NCI-H510A treated with DMSO at 0.1 percent for 48 hours (cell line): Measurements from ENCODE around the gene MBNL2.

Experiments
- DNase-seq: peaks from one replicate; lab custom pipeline; 2025; lab: John Stamatoyannopoulos, UW

MBNL2 gene

DNA sequence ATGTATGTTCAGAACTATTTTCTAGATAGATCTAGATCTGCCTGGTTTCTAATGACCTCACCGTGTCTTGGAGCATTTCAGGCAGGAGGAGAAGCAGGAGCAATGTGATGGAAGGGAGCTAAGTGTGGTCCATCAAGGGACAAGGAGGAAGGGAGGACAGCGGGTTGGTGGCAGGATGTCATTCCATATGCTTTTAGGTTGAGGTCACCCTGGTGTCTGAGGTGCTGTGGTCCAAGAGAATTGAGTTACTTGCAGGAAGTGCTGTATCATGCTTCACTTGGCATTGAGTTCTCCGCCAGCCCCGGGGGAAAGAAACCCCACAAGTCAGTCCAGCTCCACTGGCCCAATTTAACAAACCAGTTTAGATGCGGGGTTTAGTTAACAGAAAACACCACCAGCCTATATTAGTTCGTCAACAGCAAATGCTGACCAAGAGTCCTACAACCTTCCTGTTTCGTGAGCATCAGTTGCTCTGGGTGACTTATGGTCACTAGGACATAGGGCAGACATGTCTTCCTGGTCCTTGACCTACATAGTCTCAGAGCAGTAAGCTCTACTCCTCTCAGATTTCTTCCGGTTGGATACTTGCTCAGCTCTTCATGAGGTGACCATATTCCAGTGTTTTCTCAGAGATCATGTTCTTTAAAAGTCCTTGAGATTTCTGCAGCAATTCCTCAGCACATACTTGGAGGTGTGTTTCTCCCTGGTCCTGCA, 79.4 kb downstream of the MBNL2 start:
- DNase-seq, result no peak

GRCh38 chr13:97302611-97303010, 80.5 kb downstream of the MBNL2 start:
- no peak for DNase-seq

GRCh38 chr13:97306106-97306505, 84.0 kb downstream of the MBNL2 start:
- no peak for DNase-seq

DNA sequence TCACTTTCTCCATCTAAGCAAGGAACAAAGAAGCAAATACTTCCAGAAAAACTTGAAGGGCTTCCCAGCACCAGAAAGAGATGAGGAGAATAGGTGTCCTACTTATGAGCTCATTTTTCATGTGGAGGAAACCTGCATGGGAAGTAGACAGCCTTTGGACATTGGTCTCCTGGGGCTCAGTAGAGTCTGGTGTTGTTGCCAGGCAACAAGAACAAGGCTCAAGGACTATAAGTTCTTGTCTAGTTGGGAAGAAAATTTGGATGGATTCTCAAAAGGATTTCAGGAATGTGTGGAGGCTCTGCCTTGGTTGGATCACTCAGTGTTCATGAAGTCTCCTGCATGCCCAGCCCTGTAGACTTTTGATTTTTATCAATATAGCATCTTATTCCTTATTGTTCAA, 84.5 kb downstream of the MBNL2 start:
- DNase-seq, result no peak

DNA sequence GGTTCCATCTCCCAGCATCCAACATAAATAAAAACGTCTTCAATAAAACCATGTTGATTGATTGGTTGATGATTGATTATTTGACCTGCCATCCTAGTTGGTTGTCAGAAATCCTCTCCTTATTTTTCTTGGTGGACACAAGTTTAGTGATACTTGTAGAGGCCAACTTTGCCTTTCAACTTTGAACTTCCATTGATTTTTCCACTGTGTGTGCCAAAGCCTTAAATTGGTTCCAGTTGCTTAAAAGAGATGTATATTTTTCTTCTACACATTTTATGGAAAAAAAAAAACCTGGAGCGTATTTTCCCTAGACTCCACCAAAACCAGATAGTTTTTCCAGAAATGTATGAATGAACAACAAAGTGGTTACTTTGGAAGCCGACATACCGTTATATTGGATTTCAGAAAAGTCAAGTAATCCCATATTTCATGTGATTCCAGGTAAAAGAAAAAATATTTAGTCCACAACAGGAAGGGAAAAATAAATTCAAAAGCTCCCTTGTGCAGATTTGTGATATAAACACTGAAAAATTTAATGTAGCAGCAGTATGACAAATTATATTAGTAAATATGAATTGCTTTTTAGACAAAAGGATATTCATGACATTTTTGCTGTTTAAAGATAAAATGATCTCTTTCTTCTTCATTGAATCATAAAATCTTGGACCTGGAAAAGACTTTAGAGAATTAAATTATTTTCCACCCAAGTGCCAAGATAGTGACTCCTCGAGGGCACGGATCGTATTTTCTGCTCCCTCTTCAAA, 85.2 kb downstream of the MBNL2 start:
- no peak for DNase-seq

GRCh38 chr13:97307882-97308624, 85.9 kb downstream of the MBNL2 start:
- no peak for DNase-seq

DNA sequence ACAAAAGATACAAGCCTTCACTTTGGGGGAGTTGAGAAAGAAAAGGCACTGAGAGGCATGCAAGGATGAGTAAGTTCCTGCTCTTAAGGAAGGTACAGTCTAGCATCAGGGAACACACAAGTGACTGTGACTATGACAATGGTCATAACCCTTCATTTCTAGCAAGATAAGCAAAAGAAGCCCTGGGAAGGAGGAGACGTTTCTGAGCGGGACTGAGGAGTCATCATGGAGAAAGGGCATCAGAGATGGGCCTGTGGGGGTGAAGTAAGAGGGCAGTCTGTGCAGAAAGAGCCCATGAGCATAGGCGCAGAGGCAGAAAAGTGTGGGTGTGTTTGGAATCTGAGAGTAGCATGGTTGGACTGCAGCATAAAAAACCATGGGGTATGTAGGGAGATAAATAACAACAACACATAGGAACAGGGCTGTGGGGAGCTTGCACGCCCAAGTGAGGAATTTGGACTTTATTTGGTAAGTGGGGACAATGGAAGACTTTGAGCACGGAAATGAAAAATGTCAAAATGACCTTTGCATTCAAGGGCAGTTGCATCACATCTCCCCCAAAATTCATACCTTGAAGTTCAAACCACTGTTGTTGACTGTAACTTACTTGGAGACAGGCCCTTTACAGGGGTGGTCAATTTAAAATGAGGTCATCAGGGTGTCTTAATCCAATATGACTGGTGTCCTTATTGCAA, 86.7 kb downstream of the MBNL2 start:
- DNase-seq, result no peak

DNA sequence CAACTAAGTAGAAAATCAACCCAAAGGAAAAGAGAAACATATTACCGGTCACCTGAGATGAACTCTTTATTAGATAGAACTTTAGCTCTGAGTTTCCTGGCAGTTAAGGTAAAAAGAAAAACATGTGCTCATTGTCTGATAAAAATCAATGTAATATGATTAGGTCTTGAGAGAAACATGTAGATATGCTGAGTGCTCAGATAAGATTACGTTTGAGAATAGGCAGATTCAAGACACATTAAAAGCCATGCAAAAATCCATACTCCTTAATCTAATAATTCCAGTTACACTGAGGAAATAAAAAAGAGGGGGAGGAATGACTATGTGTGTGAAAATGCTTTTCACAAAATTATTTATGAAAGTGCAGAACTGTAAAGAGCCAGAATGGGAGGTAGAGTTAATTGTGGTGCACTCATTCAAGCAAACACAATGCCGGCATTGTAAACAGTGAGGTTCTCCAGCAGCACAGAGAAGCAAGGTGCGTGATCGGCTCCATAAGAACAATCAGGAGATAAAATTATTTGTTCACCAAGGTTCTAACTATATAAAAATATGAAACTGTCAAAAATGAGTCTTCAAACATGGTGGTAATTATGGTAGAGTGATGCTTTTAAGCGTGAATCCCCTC, 88.8 kb downstream of the MBNL2 start:
- DNase-seq, result peak; percentile 54

- no peak for DNase-seq
Observed at GRCh38 chr13:97311956-97312355, 89.8 kb downstream of the MBNL2 start.

DNA sequence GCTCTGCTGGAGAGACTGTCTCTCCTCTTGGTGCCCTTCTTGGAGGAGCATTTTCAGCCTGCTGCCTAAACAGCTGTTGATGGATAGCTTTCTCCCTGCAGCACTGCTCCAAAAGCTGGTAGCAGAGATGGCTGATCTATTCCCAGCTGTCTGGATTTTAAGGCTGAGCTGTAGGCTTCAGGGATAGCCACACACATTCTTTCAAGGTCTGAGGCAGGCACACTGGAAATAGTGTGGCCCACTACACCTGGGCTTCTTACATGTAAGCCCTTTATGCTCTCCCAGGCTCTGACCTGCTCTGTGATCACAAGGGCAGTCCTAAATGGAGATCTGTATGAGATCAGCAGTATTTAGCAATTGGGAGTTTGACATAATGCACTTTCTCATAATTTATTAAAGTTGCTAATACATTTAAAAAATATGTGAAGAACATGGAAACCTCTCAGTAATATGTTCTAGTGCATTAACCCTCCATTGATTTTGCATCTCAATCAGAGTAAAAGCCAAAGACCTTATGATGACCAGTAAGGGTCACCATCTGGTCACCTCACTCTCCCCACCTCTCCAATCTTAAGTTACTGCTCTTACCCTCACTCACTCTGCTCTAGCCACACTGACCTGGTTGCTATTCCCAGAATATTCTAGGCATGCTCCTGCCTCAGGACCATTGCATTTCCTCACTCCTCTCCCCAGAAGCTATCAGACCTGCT, 91.6 kb downstream of the MBNL2 start:
- DNase-seq, result no peak

DNA sequence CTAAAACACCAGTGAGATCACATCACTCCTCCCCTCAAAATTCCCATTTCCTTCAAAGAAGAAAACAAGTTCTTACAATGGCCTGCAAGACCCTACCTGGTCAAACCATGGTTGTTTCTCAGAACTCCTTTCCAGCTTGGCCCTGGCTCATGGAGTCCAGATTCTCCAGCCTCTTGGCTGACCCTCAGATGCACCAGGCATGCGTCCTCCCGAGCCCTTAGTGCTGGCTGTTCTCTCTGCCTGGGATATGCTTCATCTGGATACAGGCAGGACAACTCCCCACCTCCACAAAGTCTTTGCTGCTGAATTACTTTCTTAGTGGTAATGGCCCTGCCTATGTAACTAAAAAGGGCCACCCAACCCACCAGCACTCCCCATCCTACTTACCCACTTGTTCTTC, 94.3 kb downstream of the MBNL2 start:
- no peak for DNase-seq

GRCh38 chr13:97317933-97318332, 95.8 kb downstream of the MBNL2 start:
- no peak for DNase-seq

GRCh38 chr13:97318532-97318931, 96.4 kb downstream of the MBNL2 start:
- no peak for DNase-seq

- DNase-seq, result no peak
Observed at GRCh38 chr13:97319113-97319720, 97.1 kb downstream of the MBNL2 start.

- no peak for DNase-seq
Observed at GRCh38 chr13:97321101-97321500, 99.0 kb downstream of the MBNL2 start.

GRCh38 chr13:97321616-97322321, 99.6 kb downstream of the MBNL2 start:
- no peak for DNase-seq

DNA sequence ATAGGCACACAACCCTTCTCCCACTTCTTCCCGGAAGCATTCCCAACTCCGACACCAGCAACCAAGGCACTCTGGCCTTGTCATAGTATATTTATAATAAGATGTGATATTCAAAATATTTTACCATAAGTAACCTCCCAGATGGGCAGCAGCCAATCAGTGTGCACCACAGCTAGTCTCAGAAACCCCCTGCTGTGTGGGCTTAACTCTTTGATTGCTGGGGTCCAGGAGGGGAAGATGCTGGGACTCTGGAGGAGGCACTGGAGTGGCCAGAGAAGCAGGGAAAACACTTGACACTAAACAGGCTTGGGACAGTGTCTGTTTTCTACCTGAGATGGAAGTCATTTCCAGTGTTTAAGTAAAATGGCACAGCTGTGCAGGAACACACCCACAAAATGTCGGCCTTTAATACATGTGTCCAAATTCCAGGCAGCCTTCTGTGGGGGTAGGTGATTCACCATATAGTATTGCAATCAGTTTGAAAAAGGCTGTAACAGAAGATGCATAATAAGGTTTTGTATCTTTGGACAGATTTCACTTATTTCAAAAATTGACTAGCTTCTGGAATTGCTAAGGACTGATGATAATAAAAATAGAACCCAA, 100.7 kb downstream of the MBNL2 start:
- no peak for DNase-seq

DNA sequence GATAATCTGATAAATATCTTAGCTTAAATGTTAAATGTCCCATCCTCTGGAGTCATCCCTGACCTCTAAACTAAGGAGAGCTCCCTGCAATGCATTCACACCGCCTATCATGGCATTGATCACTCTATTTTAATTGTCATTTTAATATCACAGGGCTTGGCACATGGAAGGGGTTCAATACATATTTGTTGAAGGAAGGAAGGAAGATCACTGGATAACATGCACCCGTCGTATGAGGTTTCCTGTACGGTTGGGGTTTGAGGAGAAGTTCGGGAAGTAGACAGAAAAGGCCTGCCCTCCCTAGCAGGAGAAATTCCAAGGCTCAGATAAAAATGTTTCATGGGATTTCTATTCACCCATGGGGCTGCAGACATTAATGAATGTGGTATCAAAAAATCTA, 102.0 kb downstream of the MBNL2 start:
- DNase-seq, result no peak

DNA sequence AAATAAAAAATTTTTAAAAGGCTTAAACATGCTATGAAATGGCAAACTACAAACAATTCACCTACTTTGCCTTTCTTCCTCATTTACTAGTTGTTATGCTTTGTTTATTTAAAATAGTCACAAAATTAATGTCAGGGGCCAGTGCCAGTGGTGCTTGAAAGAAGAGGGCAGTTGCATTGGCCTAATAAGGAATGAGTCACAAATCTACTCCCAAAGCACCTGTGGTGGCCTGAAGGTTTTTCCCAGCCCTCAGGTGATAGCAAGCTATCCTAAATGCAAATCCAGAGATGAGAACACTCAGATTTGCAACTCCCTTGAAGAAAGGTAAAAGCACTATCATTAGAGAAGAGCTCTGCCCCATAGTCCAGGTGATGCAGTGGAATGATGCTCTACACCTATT, 103.6 kb downstream of the MBNL2 start:
- no peak for DNase-seq

DNA sequence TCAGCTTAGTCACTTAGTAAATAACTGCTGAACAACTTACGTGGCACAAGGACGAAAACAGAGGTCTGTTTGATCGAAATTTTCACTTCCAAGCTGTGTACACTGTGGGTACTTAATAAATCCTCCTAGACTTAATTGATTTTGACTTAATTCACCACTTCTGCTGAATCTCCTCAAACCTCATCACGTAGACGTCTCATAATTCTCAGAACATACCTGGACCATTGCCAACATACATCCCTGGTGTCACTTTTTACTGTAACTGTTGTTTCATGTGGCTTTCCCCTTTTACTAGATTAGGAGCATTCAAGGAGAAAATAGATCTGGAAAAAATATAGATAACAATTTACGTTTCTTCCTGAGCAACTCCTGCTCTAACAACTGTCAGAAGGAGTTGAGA, 105.0 kb downstream of the MBNL2 start:
- DNase-seq, result no peak
